Retinal pigment epithelial cell (primary cell): ENCODE measurements around the gene ZNF784.

Experiments
- DNase-seq: peaks from one replicate; pipeline ENCODE4 v3.0.0-alpha.2; 2010; ENCODE audit warnings: low read depth
- H3K4me3 ChIP-seq: 2 replicates; pipeline ENCODE4 v1.5.1; 2011; ENCODE audit warnings: mild to moderate bottlenecking, low read length, control low read depth, moderate library complexity
- TF ChIP-seq, protein P1 (sequence below): conservative IDR thresholded peaks from 2 replicates; pipeline ENCODE4 v1.5.1; 2011; ENCODE audit warnings: low read depth, low read length, control low read depth, inconsistent platforms

The ZNF784 gene

DNA sequence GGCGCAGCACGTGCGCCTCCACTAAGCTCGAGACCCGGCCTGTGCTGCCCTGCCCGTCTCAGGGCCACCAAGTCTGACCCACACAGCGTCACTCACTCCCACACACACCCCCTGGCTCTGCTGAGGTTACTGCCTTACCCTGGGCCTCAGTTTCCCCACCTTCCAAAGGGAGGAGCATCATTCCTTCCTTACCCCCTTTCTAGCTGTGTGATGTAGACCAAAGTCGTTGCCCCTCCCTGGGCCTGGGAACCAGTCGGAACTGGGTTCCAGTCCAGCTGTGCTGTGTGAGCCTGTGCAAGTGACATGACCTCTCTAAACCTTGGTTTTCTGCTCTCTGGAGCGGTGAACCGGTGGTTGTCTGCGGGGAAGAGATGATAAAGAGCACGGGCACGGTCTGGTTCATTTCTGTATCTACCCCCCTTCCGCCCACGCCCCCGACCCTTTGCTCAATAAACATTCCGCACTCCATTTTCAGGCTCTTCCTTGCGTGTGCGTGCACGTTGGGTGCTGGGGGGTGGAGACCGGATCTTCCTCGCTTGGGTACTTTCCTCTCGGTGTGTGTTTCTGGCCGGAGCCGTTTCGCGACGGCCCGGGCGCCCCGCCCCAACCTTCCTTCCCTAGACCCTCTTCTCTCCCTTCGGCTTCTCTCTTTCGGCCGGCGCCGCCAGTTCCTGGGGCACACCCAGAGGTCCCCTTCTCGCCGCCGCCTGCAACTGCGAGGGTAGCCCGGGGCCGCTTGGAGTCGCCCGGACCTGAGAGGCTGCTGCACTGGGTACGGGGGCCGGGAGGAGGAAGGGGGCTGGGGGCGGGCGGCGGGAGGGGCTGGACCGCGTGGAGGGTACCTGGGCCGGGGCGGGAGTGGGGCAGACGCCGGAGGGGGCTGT is 18.9 kb upstream of the ZNF784 start, which contains the start of gene ZNF581:
ZNF581 (plus strand) TSS at position 647 of the 884 bp plus-strand sequence. CDS start 923 bp downstream, outside the sequence.
- no peak for DNase-seq
- H3K4me3 ChIP-seq, result peak within 1 kb of the TSS; percentile 79
- TF ChIP-seq, protein P1, sequence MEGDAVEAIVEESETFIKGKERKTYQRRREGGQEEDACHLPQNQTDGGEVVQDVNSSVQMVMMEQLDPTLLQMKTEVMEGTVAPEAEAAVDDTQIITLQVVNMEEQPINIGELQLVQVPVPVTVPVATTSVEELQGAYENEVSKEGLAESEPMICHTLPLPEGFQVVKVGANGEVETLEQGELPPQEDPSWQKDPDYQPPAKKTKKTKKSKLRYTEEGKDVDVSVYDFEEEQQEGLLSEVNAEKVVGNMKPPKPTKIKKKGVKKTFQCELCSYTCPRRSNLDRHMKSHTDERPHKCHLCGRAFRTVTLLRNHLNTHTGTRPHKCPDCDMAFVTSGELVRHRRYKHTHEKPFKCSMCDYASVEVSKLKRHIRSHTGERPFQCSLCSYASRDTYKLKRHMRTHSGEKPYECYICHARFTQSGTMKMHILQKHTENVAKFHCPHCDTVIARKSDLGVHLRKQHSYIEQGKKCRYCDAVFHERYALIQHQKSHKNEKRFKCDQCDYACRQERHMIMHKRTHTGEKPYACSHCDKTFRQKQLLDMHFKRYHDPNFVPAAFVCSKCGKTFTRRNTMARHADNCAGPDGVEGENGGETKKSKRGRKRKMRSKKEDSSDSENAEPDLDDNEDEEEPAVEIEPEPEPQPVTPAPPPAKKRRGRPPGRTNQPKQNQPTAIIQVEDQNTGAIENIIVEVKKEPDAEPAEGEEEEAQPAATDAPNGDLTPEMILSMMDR, result no peak

- TF ChIP-seq, protein P1, result no peak
- DNase-seq, result no peak
- peak overlapping the region; percentile 79 for H3K4me3 ChIP-seq
Observed at GRCh38 chr19:55642153-55643002, 18.0 kb upstream of the ZNF784 start.

- H3K4me3 ChIP-seq, result peak overlapping the region; percentile 76
- DNase-seq, result no peak
Observed at GRCh38 chr19:55641426-55642152, 17.2 kb upstream of the ZNF784 start.

DNA sequence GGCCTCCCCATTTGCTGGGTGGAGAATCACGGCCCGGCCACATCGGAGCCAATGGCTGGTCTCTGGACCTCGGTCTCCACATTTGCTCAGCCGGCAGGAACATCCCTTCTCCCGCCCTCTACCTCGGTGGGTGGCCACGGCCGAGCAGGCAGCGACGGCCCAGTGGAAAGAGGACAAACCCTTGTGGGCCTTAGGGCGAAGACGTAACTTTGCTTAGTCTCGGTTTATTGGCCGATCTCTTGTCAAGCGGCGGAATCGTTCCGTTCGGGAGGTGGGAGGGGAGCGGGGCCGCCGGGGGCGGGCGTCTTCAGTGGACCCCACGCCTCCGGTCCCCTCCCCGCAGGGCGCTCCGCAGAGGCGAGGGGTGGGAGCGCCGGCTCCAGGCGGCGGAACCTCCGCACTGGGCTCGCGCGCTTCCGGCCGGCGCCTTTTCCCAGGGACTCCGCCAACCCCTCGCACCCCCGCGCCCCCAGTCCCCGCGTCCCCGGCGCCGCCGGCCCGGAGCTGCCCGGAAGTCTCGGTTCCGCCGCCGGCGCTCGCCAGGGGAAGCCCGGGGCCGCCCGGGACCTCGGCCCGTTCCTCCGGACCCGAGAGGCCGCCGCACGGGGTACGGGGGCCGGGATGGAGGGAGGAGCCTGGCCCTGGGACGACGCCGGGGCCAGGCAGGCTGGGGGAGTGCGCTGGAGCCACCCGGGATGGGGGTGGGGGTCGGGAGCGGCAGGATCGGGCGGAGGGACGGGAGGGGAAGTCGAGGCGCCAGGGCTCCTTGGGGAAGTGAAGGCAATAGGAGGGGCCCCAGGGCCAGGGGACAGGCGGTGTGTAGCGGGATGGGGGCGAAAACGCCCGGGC is 16.4 kb upstream of the ZNF784 start, which contains the start of gene ZNF580:
ZNF580 (plus strand) TSS at position 426 of the 849 bp plus-strand sequence. CDS start 1,507 bp downstream, outside the sequence.
- TF ChIP-seq, protein P1, result no peak
- peak within 1 kb of the TSS; percentile 76 for H3K4me3 ChIP-seq
- no peak for DNase-seq

More at GRCh38 chr19:55641426-55642152, 17.2 kb upstream of the ZNF784 start:
- TF ChIP-seq, protein P1, result no peak

DNA sequence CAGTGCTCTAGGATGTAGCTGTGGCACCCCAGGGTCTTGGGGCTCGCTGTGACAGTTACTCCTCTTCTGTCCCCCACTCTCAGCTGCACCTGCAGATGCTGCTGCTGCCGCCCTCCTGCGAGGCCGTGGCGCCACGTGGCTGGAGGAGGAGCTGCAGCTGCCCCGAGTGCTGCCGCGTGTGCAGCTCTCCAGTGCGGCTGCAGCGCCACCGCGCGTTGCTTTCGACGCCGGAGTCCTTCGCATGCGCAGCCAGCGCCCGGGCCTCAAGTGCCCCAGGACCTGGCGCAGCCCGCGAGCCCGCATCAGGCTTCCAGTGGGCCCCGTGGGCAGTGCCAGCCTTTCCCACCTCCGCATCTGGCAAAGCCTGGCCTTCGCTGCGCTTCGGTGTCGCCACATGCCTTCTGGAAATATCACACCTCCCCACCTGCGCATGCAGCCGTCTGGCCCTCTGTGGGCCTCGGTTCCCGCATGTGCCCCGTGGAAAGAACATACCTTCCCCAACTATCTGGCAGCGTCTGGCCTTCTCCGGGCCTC is 15.7 kb upstream of the ZNF784 start:
- peak overlapping the region; percentile 76 for H3K4me3 ChIP-seq
- DNase-seq, result peak; percentile 41
- TF ChIP-seq, protein P1, result peak; percentile 63
